ENCODE measurements around the gene FXYD3. TPM values are rescaled to one million over a fixed set of nuclear protein-coding genes. Genes with fewer than 3 reads are reported as not detected.

Gene FXYD3
- total RNA-seq, 1 donor from 2014 or later: not detected

GRCh38 chr19:35075202-35076025 lies 40.2 kb upstream of the FXYD3 start:
- Mint-ChIP-seq H3K36me3 (ENCODE audit: unreplicated experiment) (no peaks in the 10 kb centered on the region), H3K4me1 (ENCODE audit: low read depth, unreplicated experiment) (peaks cover 18% of the 10 kb centered on the region), H3K9me3 (ENCODE audit: unreplicated experiment) (peaks cover 12% of the 10 kb centered on the region), H3K27me3 (ENCODE audit: unreplicated experiment) (peaks cover 19% of the 10 kb centered on the region), H3K27ac (ENCODE audit: unreplicated experiment) (no peak overlapping the region), H3K4me3 (ENCODE audit: unreplicated experiment) (peak overlapping the region; percentile 50)
- no peak for DNase-seq
- TF ChIP-seq CTCF (IDR thresholded peaks at IDR 0.05; ENCODE audit: partially characterized antibody, unreplicated experiment): no peak

- TF ChIP-seq CTCF (IDR thresholded peaks at IDR 0.05; ENCODE audit: partially characterized antibody, unreplicated experiment): no peak
- Mint-ChIP-seq H3K4me3 (ENCODE audit: unreplicated experiment) (no peak overlapping the region), H3K9me3 (ENCODE audit: unreplicated experiment) (peaks cover 12% of the 10 kb centered on the region), H3K36me3 (ENCODE audit: unreplicated experiment) (no peaks in the 10 kb centered on the region), H3K27me3 (ENCODE audit: unreplicated experiment) (peaks cover 19% of the 10 kb centered on the region), H3K4me1 (ENCODE audit: low read depth, unreplicated experiment) (peaks cover 18% of the 10 kb centered on the region), H3K27ac (ENCODE audit: unreplicated experiment) (no peak overlapping the region)
- DNase-seq: no peak
Observed at GRCh38 chr19:35076026-35076370, 39.6 kb upstream of the FXYD3 start.

GRCh38 chr19:35076657-35077056 lies 39.0 kb upstream of the FXYD3 start:
- Mint-ChIP-seq H3K9me3 (ENCODE audit: unreplicated experiment) (peaks cover 12% of the 10 kb centered on the region), H3K4me3 (ENCODE audit: unreplicated experiment) (no peak overlapping the region), H3K4me1 (ENCODE audit: low read depth, unreplicated experiment) (peaks cover 18% of the 10 kb centered on the region), H3K36me3 (ENCODE audit: unreplicated experiment) (no peaks in the 10 kb centered on the region), H3K27me3 (ENCODE audit: unreplicated experiment) (peaks cover 19% of the 10 kb centered on the region), H3K27ac (ENCODE audit: unreplicated experiment) (peak overlapping the region; percentile 75)
- TF ChIP-seq CTCF (IDR thresholded peaks at IDR 0.05; ENCODE audit: partially characterized antibody, unreplicated experiment): no peak
- no peak for DNase-seq

- TF ChIP-seq CTCF (IDR thresholded peaks at IDR 0.05; ENCODE audit: partially characterized antibody, unreplicated experiment): no peak
- Mint-ChIP-seq H3K9me3 (ENCODE audit: unreplicated experiment) (peaks cover 14% of the 10 kb centered on the region), H3K4me3 (ENCODE audit: unreplicated experiment) (peak overlapping the region; percentile 30), H3K27ac (ENCODE audit: unreplicated experiment) (peak overlapping the region; percentile 75), H3K27me3 (ENCODE audit: unreplicated experiment) (peaks cover 22% of the 10 kb centered on the region), H3K4me1 (ENCODE audit: low read depth, unreplicated experiment) (peaks cover 20% of the 10 kb centered on the region), H3K36me3 (ENCODE audit: unreplicated experiment) (no peaks in the 10 kb centered on the region)
- no peak for DNase-seq
Observed at GRCh38 chr19:35077411-35078223, 38.0 kb upstream of the FXYD3 start.

GRCh38 chr19:35079826-35080225 lies 35.8 kb upstream of the FXYD3 start:
- no peak overlapping the region for H3K27ac Mint-ChIP-seq (ENCODE audit: unreplicated experiment)
- H3K27me3 Mint-ChIP-seq (ENCODE audit: unreplicated experiment): peaks cover 25% of the 10 kb centered on the region
- no peak for DNase-seq
- TF ChIP-seq CTCF (IDR thresholded peaks at IDR 0.05; ENCODE audit: partially characterized antibody, unreplicated experiment): no peak
- H3K4me3 Mint-ChIP-seq (ENCODE audit: unreplicated experiment): no peak overlapping the region
- peaks cover 15% of the 10 kb centered on the region for H3K9me3 Mint-ChIP-seq (ENCODE audit: unreplicated experiment)
- peaks cover 20% of the 10 kb centered on the region for H3K4me1 Mint-ChIP-seq (ENCODE audit: low read depth, unreplicated experiment)
- no peaks in the 10 kb centered on the region for H3K36me3 Mint-ChIP-seq (ENCODE audit: unreplicated experiment)
